ENCODE measurements around the gene VPS9D1.

DNA sequence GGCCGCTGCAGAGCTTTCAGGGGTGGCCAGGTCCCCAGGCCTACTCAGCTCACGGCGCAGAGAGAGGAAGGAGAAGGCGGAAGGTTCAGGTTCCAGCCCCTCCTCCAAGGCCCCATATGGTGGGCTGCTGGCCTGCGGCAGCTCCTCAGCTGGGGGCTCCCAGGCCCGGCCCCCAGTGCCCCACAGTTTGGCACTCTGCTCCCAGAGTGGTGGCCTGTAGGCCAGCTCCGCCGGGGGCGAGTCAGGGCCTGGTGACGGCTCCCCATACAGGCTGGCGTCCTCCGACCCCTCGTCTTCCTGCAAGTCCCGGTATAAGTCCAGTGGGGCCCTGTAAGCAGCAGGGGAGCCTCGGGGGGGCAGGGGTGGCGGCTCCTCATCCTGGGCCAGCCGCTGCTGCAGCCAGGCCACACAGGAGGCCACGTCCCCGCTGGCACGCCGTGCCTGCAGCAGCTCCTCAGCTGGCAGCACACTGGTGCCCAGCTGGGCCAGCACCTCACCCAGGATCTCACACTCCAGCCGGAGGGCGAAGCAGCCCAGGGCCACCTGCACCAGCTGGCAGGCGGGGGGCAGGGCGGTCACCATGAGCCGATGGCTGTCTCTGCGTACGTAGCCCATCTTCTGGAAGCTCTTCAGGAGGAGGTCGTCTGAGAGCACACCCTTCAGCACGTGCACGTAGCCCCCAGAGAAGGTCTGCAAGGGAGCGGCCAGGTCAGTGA lies 22.9 kb downstream of the VPS9D1 start:
- TF ChIP-seq, protein P1, sequence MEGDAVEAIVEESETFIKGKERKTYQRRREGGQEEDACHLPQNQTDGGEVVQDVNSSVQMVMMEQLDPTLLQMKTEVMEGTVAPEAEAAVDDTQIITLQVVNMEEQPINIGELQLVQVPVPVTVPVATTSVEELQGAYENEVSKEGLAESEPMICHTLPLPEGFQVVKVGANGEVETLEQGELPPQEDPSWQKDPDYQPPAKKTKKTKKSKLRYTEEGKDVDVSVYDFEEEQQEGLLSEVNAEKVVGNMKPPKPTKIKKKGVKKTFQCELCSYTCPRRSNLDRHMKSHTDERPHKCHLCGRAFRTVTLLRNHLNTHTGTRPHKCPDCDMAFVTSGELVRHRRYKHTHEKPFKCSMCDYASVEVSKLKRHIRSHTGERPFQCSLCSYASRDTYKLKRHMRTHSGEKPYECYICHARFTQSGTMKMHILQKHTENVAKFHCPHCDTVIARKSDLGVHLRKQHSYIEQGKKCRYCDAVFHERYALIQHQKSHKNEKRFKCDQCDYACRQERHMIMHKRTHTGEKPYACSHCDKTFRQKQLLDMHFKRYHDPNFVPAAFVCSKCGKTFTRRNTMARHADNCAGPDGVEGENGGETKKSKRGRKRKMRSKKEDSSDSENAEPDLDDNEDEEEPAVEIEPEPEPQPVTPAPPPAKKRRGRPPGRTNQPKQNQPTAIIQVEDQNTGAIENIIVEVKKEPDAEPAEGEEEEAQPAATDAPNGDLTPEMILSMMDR (IDR thresholded peaks at IDR 0.05), result no peak
- no peak for TF ChIP-seq POLR2A (IDR thresholded peaks at IDR 0.05)
